22Rv1 (cell line): Measurements from ENCODE around the gene JARID2.
A peak's percentile ranks its signal among the peaks of the same experiment; 100 is the strongest.

Experiments used
- H3K27ac ChIP-seq: fragments of 450-650 bp; 2 replicates; pipeline ENCODE4 v1.5.1; 2017
- CTCF ChIP-seq: fragments of 450-650 bp; IDR thresholded peaks from 2 replicates; pipeline ENCODE4 v1.5.1; 2017; ENCODE audit warnings: mild to moderate bottlenecking
- ZFX ChIP-seq: fragments of 450-650 bp; IDR thresholded peaks from 2 replicates; pipeline ENCODE4 v1.6.1; 2017; ENCODE audit warnings: antibody characterized with exemption, borderline replicate concordance

Gene JARID2

GRCh38 chr6:15325540-15325955, 79.7 kb downstream of the JARID2 start:
- no peak for TF ChIP-seq ZFX
- no peak for TF ChIP-seq CTCF
- no peak overlapping the region for H3K27ac ChIP-seq

DNA sequence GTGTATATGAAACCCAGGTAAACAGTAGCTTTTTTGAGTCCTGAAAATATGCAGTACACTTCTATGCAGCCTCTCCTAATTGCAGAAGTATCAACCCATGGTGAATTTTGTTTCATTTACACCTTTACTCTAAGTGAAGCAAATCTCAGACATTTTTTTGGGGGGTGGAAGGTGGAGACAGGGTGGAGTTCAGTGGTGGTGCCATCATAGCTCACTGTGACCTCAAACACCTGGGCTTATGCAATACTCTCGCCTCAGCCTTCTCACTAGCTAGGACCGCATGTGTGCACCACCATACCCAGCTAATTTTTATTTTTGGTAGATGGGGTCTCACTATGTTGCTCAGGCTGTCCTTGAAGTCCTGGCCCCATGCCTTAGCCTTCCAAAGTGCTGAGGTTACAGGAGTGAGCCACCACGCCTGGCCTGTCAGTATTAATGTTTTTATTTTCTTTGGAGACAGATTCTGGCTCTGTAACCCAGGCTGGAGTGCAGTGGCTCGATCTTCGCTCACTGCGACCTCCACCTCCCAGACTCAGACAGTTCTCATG, 80.3 kb downstream of the JARID2 start:
- TF ChIP-seq ZFX (no peak), CTCF (no peak)
- no peak overlapping the region for H3K27ac ChIP-seq

DNA sequence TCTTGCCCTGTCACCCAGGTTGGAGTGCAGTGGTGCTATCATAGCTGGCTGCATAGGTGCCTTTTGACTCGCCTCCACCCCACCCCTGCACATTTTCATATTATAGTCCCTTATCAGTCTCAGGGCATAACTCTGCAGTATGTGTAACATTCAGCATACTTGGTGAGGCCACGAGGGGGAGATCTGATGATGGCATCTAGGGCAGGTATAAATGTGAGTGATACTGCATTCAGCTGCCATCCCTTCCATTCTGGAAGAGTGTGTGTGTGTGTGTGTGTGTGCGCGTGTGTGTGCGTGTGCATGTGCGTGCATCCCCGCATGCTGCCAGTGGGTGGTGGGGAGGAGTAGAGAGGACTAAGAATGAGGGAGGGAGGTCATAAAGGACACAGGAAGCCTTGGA, 81.4 kb downstream of the JARID2 start:
- H3K27ac ChIP-seq, result no peak overlapping the region
- TF ChIP-seq CTCF (0 out of 2 replicates have a peak, but pooled peaks have one; percentile 20), ZFX (no peak)

DNA sequence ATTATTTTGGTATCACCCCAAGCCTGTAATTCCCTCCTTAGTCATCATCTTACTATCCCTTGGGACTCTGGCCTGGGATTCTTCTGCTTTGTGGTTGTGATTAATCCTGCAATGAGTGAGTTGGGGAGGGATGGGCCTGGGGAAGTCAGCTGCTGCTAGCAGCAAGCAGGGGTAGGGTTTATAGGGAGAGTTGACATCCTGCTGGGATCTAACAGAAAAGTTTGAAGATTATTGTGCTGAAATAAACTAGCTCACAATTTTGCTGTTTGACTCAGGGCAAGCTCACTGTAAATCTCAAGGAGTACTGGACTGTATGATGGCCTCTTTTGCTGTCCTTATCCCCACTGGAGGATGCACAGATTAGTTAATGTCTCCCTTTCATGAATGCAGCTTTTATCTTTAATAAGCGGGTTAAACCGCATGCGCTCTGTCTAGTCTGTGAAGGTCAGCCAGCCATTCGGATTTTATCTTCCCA, 83.4 kb downstream of the JARID2 start:
- no peak overlapping the region for H3K27ac ChIP-seq
- TF ChIP-seq ZFX, result no peak
- no peak for TF ChIP-seq CTCF

GRCh38 chr6:15330174-15330944, 84.5 kb downstream of the JARID2 start:
- no peak for TF ChIP-seq ZFX
- no peak overlapping the region for H3K27ac ChIP-seq

GRCh38 chr6:15331143-15331542, 85.3 kb downstream of the JARID2 start:
- no peak overlapping the region for H3K27ac ChIP-seq

DNA sequence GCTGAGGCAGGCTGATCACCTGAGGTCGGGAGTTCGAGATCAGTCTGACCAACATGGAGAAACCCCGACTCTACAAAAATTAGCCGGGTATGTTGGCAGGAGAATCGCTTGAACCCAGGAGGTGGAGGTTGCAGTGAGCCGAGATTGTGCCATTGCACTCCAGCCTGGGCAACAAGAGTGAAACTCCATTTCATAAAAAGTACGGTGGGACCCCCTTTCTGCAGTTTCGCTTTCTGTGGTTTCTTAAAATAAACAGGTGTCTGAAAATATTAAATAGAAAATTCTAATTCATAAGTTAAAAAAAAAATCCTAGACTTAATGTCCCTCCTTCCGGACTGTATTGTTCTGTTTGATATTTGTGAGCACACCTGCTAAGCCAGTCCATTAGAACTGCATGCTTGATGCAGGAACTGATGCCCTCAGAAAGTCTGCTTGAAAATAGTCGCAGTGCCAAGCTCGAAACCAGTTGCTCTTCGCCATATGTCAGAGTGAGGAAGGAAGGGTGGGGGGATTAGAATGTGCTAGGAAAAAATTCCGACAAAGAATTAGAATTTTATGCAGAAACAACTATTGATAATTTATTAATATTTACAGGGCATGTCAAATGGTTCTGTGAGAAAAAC, 85.9 kb downstream of the JARID2 start:
- TF ChIP-seq CTCF (no peak), ZFX (no peak)
- no peak overlapping the region for H3K27ac ChIP-seq

More at GRCh38 chr6:15331143-15331542, 85.3 kb downstream of the JARID2 start:
- TF ChIP-seq CTCF, result no peak
- TF ChIP-seq ZFX, result no peak
